Erythroblast (primary cell): ENCODE data around the gene CFAP157.

ENCODE experiments used
- GATA1 ChIP-seq: IDR thresholded peaks from 2 replicates; pipeline ENCODE4 v1.6.1; 2011; ENCODE audit warnings: low read depth, mild to moderate bottlenecking, control low read depth, low read length, moderate library complexity
- POLR2A ChIP-seq: IDR thresholded peaks from 2 replicates; pipeline ENCODE4 v1.6.1; 2011; ENCODE audit warnings: mild to moderate bottlenecking, low read length

GRCh38 chr9:127693143-127693542, 13.6 kb upstream of the CFAP157 start:
- no peak for TF ChIP-seq POLR2A
- TF ChIP-seq GATA1, result no peak
